Lower leg skin (tissue), 3 donors: ENCODE data around the gene LCP1.

Source experiments
- CTCF ChIP-seq, 3 donors: fragments of 450-650 bp; IDR thresholded peaks; one replicate each; pipeline ENCODE4 v1.5.1; 2016; ENCODE audit warnings: antibody characterized with exemption in 3 of 3, mild to moderate bottlenecking in 3 of 3, moderate library complexity in 2 of 3
- POLR2A ChIP-seq, 2 donors: fragments of 450-650 bp; IDR thresholded peaks; one replicate each; pipeline ENCODE4 v1.6.1; 2016 to 2017; ENCODE audit warnings: antibody characterized with exemption in 2 of 2, mild to moderate bottlenecking in 1 of 2, moderate library complexity in 1 of 2

- TF ChIP-seq CTCF (IDR thresholded peaks at IDR 0.05) (no peak), POLR2A (IDR thresholded peaks at IDR 0.05) (no peak)
Observed at GRCh38 chr13:46184277-46184699, 2.3 kb upstream of the LCP1 start.
